HL-60 (cell line): ENCODE measurements around the gene DDB1.

ENCODE experiments used
- DNase-seq, 2 experiments: peaks; one replicate each; pipeline ENCODE4 v3.0.0-alpha.2; 2010 to 2020; ENCODE audit warnings: low read depth in 1 of 2, low spot score in 1 of 2
- H3K27ac ChIP-seq: fragments of 250-450 bp; sonication (Bioruptor Pico); replicated peaks from 2 replicates; pipeline ENCODE4 v1.5.1; 2020; ENCODE audit warnings: mild to moderate bottlenecking, moderate library complexity
- H3K27me3 ChIP-seq: fragments of 250-450 bp; sonication (Bioruptor Pico); 2 replicates; pipeline ENCODE4 v1.5.1; 2021; ENCODE audit warnings: mild to moderate bottlenecking, moderate library complexity; ENCODE audit not compliant: insufficient read depth, poor library complexity, severe bottlenecking
- H3K4me3 ChIP-seq: replicated peaks from 2 replicates; pipeline ENCODE4 v1.5.1; 2011; ENCODE audit warnings: mild to moderate bottlenecking, control low read depth, low read length; ENCODE audit not compliant: insufficient read depth
- CTCF ChIP-seq: IDR thresholded peaks from one replicate; pipeline ENCODE4 v1.5.1; 2011; ENCODE audit warnings: low read length, control low read depth, inconsistent platforms; ENCODE audit not compliant: insufficient read depth
- GABPA ChIP-seq: IDR thresholded peaks from 2 replicates; pipeline ENCODE4 v1.6.1; 2012; ENCODE audit warnings: low read depth
- POLR2AphosphoS5 ChIP-seq: IDR thresholded peaks from 2 replicates; pipeline ENCODE4 v1.6.1; 2012; ENCODE audit warnings: low read depth
- REST ChIP-seq: IDR thresholded peaks from 2 replicates; pipeline ENCODE4 v1.6.1; 2012; ENCODE audit warnings: low read depth; ENCODE audit not compliant: insufficient replicate concordance
- SPI1 ChIP-seq: IDR thresholded peaks from 2 replicates; pipeline ENCODE4 v1.6.1; 2012; ENCODE audit warnings: low read depth, mild to moderate bottlenecking, borderline replicate concordance
- long read RNA-seq: library from polyadenylated mRNA; unstranded; transcript quantifications from one replicate; pipeline ENCODE4 v2.0.0, GENCODE V29; 2020

DDB1 gene
- long read RNA-seq, full-length matches to known transcripts, result 1,307 of 1,496 reads
- long read RNA-seq, partial matches to known transcripts, result 107 of 1,496 reads
- long read RNA-seq, other reads (novel, unspliced or antisense), result 82 of 1,496 reads

DNA sequence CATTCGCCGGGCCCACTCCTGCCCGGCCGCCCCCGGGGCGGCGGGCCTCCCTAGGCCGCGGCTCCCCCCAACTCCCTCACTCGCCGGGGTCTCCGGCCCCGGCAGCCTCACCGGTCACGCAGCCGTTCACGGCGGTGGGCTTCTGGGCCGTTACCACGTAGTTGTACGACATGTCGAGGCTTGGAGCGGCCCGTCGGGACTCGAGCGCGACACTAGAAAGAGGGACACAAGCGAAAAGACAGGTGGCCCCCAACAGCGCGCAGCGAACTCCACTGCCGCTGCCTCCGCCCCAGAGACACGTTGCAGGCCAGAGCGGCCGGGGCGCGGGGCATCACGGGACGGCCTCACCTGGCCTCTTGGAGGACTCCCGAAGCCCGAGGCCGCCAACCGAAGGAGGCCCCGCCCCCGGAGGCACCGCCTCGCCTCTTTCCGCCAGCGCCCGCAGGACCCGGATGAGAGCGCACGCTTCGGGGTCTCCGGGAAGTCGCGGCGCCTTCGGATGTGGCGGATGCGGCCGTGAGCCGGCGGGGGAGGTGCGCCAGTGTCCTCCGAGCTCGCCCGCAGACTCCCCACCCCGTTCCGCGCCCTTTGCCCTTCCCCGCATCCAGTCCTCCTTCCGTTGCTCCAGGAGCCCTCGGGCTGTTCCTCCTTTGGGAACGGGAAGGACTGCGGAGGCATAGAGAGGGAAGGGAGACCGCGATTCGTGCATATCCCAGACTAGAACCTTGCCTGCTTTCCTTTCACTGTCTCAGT, at the start of gene DDB1, which contains the start of gene TKFC:
DDB1 (minus strand) TSS at position 309 of the 753 bp plus-strand sequence; CDS start at position 172, 137 bp downstream.
TKFC (plus strand) TSS at position 432 of the 753 bp plus-strand sequence. CDS start 1,501 bp downstream, outside the sequence.
- Histone ChIP-seq H3K4me3 (peak within 1 kb of the TSS; percentile 95), H3K27me3 (no peaks in the 10 kb centered on the region), H3K27ac (peak within 1 kb of the TSS; percentile 86)
- peak; percentile 92 to 94 for DNase-seq
- TF ChIP-seq SPI1, result no peak
- TF ChIP-seq REST, result peak; percentile 18
- TF ChIP-seq CTCF, result no peak
- TF ChIP-seq POLR2AphosphoS5, result peak; percentile 94
- no peak; the same call in 1 of the 2 replicates for TF ChIP-seq GABPA

GRCh38 chr11:61380884-61381283, 48.0 kb upstream of the DDB1 start:
- no peak overlapping the region for H3K27ac ChIP-seq
- no peak for TF ChIP-seq REST
- no peak for TF ChIP-seq POLR2AphosphoS5
- TF ChIP-seq SPI1, result no peak
- no peak for TF ChIP-seq GABPA
- TF ChIP-seq CTCF, result no peak
- no peaks in the 10 kb centered on the region for H3K27me3 ChIP-seq
- no peak for DNase-seq
- no peak overlapping the region for H3K4me3 ChIP-seq

DNA sequence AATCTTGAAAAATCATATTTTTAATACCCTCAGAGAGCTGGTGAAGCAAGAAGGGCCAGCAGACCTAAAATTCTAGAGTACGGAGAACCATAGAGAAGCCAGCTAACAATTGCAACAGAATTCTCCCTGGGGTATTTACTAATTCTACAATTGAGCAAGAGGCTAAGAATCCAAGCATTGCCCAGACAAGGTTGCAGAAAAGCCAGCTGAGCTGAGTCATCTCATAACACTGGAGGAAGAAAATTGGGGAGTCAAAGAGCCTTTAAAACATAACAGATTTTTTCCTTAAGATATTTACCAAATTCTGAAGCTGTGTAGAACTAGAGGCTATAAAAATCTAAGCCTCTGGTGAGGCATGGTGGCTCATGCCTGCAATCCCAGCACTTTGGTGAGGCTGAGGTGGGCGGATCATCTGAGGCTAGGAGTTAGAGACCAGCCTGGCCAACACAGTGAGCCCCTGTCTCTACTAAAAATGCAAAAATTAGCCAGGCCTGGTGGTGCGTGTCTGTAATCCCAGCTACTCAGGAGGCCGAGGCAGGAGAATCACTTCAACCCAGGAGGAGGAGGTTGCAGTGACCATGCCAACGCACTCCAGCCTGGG, 45.9 kb upstream of the DDB1 start:
- Histone ChIP-seq H3K27ac (no peak overlapping the region), H3K27me3 (no peaks in the 10 kb centered on the region), H3K4me3 (no peak overlapping the region)
- peak; percentile 82 to 84 for DNase-seq
- TF ChIP-seq SPI1, result no peak
- TF ChIP-seq REST, result no peak
- no peak for TF ChIP-seq GABPA
- peak; percentile 29; the same call in 1 of the 2 replicates for TF ChIP-seq POLR2AphosphoS5
